TTC549 (cell line): ENCODE measurements around the gene TKT.
"Not testable (repeated sequence)": the region's sequence is repeated elsewhere in the genome, so short reads cannot be mapped to it uniquely, and the experiment has no call there.

Experiments used
- FAIRE-seq: peaks from 2 replicates; lab custom pipeline; 2012; peaks lifted over from hg19 to GRCh38; lab: Jason Lieb, UNC

Gene TKT

GRCh38 chr3:53259427-53260259 is 3.8 kb upstream of the TKT start:
- no peak for FAIRE-seq

- FAIRE-seq = no peak
Observed at GRCh38 chr3:53258600-53259426, 3.0 kb upstream of the TKT start.

GRCh38 chr3:53257465-53257864 is 1.6 kb upstream of the TKT start:
- no peak for FAIRE-seq

DNA sequence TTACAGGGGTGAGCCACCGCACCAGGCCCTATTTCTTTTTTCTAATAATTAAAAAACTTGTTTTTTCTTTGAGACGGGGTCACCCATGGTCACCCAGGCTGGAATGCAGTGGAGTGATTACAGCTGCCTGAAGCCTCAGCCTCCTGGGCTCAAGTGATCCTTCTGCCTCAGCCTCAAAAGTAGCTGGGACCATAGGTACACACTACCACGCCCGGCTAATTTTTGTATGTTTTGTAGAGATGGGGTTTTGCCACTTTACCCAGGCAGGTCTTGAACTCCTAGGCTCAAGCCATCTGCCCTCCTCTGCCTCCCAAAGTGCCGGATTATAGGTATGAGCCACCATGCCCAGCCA is 858 bp upstream of the TKT start:
- no peak for FAIRE-seq

GRCh38 chr3:53255423-53255774 is 423 bp downstream of the TKT start:
- FAIRE-seq = no peak

GRCh38 chr3:53254509-53255422 is 1.1 kb downstream of the TKT start:
- no peak for FAIRE-seq

DNA sequence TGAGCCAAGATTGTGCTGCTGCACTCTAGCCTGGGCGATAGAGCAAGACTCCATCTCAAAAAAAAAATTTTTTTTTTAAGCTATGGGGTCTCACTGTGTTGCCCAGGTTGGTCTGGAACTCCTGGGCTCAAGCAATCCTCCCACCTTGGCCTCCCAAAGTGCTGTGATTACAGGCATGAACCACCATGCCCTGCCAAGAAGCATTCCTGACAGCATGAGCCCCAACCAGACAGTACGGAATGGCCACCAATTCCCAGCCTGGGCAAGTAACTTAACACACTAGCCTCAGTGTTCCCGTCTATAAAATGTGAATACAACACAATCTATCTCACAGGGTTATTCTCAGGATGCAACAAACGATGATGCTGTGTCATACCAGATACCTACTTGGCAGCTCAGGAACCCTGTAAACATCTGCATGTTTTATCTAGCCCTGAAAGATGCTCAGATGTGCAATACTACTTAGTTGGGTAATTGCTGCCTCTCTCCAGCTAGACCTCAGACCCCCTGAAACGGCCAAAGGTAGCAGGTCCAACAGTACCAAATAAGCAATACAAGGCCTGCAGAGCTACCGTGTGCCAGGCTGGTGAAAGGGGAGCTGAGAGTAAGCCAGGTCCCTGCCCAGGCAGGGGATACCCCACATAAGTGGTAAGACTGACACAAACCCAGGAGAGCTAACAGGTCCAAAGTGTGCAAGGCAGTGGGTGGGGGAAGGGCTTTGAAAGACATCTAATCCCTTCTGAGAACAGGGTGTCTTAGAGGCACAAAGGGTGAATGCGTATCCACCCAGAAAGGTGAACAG is 1.9 kb downstream of the TKT start:
- FAIRE-seq = no peak

DNA sequence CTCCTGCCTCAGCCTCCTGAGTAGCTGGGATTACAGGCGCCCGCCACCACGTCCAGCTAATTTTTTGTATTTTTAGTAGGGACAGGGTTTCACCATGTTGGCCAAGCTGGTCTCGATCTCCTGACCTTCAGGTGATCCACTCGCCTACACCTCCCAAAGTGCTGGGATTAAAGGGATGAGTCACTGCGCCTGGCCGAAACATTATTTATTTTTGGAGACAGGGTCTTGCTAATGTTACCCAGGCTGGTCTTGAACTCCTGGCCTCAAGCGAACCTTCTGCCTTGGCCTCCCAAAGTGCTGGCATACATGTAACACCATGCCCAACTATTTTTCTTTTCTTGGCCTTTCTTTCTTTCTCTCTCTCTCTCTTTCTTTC is 2.9 kb downstream of the TKT start:
- not testable (repeated sequence) for FAIRE-seq

- no peak for FAIRE-seq
Observed at GRCh38 chr3:53252096-53252946, 3.5 kb downstream of the TKT start.

DNA sequence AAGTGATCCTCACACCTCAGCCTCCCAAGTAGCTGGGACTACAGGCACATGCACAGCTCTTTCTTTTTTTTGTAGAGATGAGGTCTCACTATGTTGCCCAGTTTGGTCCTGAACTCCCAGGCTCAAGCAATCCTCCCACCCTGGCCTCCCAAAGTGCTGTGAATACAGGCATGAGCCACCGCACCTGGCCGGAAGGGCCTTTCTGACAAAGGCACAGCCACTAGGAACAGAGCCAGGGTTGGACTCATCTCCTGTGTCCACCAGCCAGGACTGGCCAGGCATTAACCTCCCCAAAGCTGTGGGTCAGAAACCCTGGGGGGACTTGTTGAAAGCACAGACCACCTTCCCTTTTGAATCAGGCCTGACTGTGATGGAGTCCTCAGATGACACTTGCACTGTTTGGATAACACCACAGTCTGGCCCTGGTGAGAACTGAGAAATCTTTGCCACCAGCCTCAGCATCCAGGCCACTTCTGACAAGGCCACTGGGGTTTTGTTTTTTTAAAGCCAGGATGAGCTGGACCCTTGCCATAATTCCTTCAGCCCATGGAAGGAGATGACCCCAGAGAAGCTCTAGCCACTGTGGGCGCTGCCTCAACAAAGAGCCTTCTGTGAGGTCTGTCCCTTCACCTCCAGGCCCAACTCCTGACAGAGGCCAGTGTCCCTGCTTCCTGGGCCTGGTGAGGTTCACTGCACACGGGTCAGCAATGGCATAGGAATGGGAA is 4.8 kb downstream of the TKT start:
- FAIRE-seq = no peak

GRCh38 chr3:53250453-53250852 is 5.4 kb downstream of the TKT start:
- FAIRE-seq = no peak

- no peak for FAIRE-seq
Observed at GRCh38 chr3:53248161-53248560, 7.7 kb downstream of the TKT start.

GRCh38 chr3:53247619-53248018 is 8.2 kb downstream of the TKT start:
- no peak for FAIRE-seq

GRCh38 chr3:53244271-53244670 is 11.6 kb downstream of the TKT start:
- no peak for FAIRE-seq

GRCh38 chr3:53243785-53244184 is 12.0 kb downstream of the TKT start:
- FAIRE-seq = no peak

DNA sequence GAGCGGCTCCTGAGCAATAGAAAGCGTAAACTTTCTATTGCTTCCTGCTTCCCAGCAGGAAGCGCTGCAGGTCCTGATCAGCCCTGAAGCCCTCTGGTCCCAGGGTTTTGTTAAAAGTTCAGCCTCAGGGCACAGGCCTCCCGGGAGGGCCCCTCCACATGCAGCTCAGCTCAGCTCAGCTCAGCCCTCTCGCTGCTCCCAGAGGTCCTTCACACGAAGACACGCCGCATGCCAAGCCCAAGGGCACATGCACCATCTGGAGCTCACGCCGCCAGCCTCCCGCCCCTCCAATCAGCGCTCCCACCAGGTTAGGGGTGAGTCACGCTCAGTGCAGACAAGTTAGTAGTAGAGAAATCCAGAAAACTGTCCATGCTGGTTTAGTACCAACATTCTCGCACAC is 12.7 kb downstream of the TKT start:
- FAIRE-seq = no peak

DNA sequence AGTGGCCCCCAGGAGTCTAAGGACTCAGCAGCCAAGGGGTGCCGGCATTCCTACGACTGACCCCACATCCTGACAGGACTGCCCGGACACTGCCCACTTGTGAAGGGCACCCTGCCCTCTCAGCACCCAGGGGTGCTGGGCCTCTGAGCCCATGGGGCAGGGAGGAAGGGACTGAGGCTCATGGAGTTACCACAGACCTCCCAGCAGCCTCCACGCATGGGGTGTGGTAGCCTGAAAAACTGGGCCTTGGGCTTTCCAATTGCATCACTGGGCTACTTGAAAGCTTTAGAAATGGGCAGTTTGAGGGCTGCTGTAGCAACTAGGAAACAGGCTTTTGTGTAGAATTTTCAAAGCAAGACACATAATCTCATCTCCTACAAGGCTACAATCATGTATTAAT is 13.2 kb downstream of the TKT start:
- FAIRE-seq = no peak

GRCh38 chr3:53242155-53242554 is 13.7 kb downstream of the TKT start:
- FAIRE-seq = no peak

DNA sequence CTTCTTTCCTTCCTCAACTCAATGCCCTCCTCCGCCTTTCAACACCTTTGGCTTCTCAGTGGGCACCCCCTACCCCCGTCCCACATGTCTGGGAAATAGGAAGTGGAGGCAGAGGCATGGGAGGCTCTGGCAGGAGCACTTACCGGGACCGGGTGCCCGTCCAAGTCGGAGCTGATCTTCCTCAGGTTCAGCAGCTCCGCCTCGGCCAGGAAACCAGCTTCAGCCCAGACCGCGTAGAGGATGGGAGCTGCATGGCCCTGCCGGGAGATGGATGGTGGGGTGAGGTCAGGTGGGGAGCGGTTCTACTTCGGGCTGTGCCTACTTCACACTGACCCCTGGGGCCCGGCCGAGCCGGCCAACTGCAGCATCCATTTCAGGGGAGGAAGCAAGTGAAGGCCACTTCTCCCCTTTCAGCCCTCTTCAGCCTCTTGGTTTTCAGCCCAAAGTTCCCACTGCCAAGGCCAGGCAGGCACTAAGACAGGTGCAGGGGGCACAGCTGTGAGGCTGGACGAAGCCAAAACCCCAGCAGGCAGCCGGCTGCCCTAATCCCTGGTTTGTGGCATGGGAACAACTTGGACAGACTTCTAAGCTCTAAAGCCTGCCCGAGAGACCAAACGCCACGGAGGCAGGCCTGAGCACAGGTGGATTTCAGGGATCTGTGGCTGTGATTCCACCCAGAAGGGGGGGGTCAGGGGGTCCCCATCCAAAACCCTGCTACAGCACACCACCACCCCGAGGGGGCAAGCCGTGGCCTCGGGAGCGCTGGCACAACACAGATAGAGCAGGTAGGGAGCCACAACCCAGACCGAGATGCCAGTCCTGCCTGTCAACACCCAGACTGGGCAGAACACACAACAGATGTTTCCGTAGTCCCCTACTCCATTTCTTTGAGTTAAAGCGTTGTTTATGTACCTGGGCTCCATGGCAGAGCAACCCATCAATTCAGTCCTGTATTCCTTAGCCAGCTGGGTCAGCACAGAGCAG is 14.5 kb downstream of the TKT start:
- FAIRE-seq = no peak
